Lower lobe of right lung (tissue), 2 donors: ENCODE data around the gene PRRT1B. TPM values are rescaled to one million over a fixed set of nuclear protein-coding genes. Genes with fewer than 3 reads are reported as not detected.
A peak's percentile ranks its signal among the peaks of the same experiment; 100 is the strongest.

Source experiments
- ATAC-seq, 2 donors: fragments of 200-7000 bp; cut with Tn5 transposase; one replicate each; pipeline ENCODE4 v1.9.1; 2020 to 2022; ENCODE audit warnings: mild to moderate bottlenecking in 2 of 2, moderate library complexity in 2 of 2
- DNase-seq: peaks from one replicate; pipeline ENCODE4 v3.0.0-alpha.2; 2020
- H3K27ac ChIP-seq: fragments of 200-600 bp; one replicate; pipeline ENCODE4 v1.8.0; 2022
- H3K27me3 ChIP-seq: fragments of 200-600 bp; one replicate; pipeline ENCODE4 v1.8.0; 2022; ENCODE audit warnings: low read depth
- H3K36me3 ChIP-seq: fragments of 200-600 bp; one replicate; pipeline ENCODE4 v1.8.0; 2022; ENCODE audit warnings: mild to moderate bottlenecking
- H3K4me1 ChIP-seq: fragments of 200-600 bp; one replicate; pipeline ENCODE4 v1.8.0; 2022
- H3K4me3 ChIP-seq: fragments of 200-600 bp; one replicate; pipeline ENCODE4 v1.8.0; 2022; ENCODE audit warnings: mild to moderate bottlenecking
- H3K9me3 ChIP-seq: fragments of 200-600 bp; one replicate; pipeline ENCODE4 v1.8.0; 2022
- intact Hi-C: fragments of 100-400 bp; cut with DNase I; formaldehyde crosslinking; loops from one replicate; pipeline ENCODE4 v1.11.0; 2022
- total RNA-seq: library from RNA; stranded (reverse); fragmentation: NEBNext Ultra II Directional; extraction: Animal tissue kit (Norgen Biotek cat#: 25700); gene quantifications from one replicate; pipeline ENCODE4 v1.2.1, GENCODE V29; 2021
- TF ChIP-seq, protein P1 (sequence below): fragments of 200-600 bp; IDR thresholded peaks from one replicate; pipeline ENCODE4 v1.8.0; 2022; ENCODE audit warnings: antibody characterized with exemption, mild to moderate bottlenecking
- donor health status: DM: no; HTN: yes; CAD: no; lungs with severe emphysema.

Gene PRRT1B
- total RNA-seq, 1 donor from 2014 or later = 6.3 TPM

- Histone ChIP-seq H3K4me1 (no peaks in the 10 kb centered on the region), H3K36me3 (no peaks in the 10 kb centered on the region), H3K4me3 (no peak overlapping the region), H3K27me3 (peaks cover 13% of the 10 kb centered on the region), H3K27ac (no peak overlapping the region), H3K9me3 (peaks cover 11% of the 10 kb centered on the region)
- intact Hi-C loops = no loop called here
- ATAC-seq (peak in 1 of 2 donors; percentile 62), DNase-seq (no peak)
- TF ChIP-seq, protein P1, sequence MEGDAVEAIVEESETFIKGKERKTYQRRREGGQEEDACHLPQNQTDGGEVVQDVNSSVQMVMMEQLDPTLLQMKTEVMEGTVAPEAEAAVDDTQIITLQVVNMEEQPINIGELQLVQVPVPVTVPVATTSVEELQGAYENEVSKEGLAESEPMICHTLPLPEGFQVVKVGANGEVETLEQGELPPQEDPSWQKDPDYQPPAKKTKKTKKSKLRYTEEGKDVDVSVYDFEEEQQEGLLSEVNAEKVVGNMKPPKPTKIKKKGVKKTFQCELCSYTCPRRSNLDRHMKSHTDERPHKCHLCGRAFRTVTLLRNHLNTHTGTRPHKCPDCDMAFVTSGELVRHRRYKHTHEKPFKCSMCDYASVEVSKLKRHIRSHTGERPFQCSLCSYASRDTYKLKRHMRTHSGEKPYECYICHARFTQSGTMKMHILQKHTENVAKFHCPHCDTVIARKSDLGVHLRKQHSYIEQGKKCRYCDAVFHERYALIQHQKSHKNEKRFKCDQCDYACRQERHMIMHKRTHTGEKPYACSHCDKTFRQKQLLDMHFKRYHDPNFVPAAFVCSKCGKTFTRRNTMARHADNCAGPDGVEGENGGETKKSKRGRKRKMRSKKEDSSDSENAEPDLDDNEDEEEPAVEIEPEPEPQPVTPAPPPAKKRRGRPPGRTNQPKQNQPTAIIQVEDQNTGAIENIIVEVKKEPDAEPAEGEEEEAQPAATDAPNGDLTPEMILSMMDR = no peak
Measured at GRCh38 chr9:131559421-131560000, 14.2 kb downstream of the PRRT1B start.

DNA sequence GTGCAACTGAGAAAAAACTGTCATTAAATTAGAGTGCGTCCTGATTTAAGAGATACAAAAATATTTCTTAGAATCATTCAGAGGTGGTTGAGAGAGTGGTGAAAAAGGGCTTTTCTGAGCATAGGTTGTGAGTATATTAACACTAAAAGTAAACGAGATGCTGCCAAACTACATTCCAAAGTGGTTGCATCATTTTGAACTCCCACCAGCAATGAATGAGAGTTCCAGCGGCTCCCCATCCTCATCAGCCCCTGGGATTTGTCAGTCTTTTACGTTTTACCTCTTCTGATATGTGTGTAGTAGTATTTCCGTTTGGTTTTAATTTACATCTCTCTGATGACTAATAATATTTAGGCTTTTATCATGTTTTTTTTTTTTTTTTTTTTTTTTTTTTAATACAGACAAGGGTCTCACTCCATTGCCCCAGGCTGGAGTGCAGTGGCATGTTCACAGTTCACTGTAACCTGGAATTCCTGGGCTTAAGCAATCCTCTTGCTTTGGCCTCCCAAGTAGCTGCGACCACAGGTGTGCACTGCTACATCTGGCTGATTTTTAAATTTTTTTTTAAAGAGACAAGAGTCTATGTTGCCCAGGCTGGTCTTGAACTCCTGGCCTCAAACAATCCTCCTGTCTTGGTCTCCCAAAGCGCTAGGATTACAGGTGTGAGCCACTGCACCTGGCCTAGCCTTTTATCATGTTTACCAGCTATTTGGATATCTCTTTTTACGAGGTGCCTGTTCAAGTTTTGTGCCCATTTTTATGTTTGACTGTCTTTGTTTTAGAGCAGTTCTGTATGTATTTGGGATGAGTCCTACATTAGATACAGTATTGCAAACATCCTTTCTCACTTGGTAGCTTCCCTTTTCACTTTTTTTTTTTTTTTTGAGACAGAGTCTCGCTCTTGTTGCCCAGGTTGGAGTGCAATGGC is 17.0 kb downstream of the PRRT1B start:
- DNase-seq (no peak), ATAC-seq (no peak)
- Histone ChIP-seq H3K27me3 (no peaks in the 10 kb centered on the region), H3K9me3 (peaks cover 11% of the 10 kb centered on the region), H3K4me1 (no peaks in the 10 kb centered on the region), H3K27ac (no peak overlapping the region), H3K4me3 (no peak overlapping the region), H3K36me3 (no peaks in the 10 kb centered on the region)
- TF ChIP-seq, protein P1 = no peak
- intact Hi-C loops = no loop called here

- Histone ChIP-seq H3K4me1 (no peaks in the 10 kb centered on the region), H3K4me3 (no peak overlapping the region), H3K9me3 (peaks cover 11% of the 10 kb centered on the region), H3K27ac (no peak overlapping the region), H3K27me3 (no peaks in the 10 kb centered on the region), H3K36me3 (no peaks in the 10 kb centered on the region)
- ATAC-seq (no peak), DNase-seq (no peak)
- TF ChIP-seq, protein P1 = no peak
- intact Hi-C loops = no loop called here
Measured at GRCh38 chr9:131565369-131565768, 20.0 kb downstream of the PRRT1B start.

DNA sequence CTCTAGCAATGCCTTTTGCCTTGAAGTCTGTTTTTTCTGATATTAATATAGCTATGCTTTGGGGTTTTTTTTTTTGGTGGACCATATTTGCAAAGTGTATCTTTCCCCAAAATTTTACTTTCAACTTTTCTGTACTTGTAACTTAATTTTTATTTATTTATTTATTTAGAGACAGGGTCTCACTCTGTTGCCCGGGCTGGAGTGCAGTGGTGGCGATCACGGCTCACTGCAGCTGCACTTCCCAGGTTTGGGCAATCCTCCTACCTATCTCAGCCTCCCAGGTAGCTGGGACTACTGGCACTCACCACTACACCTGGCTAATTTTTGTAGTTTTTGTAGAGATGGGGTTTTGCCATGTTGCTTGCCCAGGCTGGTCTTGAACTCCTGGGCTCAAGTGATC is 20.8 kb downstream of the PRRT1B start:
- Histone ChIP-seq H3K4me1 (no peaks in the 10 kb centered on the region), H3K36me3 (peaks cover 5% of the 10 kb centered on the region), H3K4me3 (no peak overlapping the region), H3K9me3 (peaks cover 11% of the 10 kb centered on the region), H3K27me3 (no peaks in the 10 kb centered on the region), H3K27ac (no peak overlapping the region)
- ATAC-seq (no peak), DNase-seq (no peak)
- intact Hi-C loops = no loop called here
- TF ChIP-seq, protein P1 = no peak

GRCh38 chr9:131567910-131568309 is 22.6 kb downstream of the PRRT1B start:
- TF ChIP-seq, protein P1 = no peak
- no peaks in the 10 kb centered on the region for H3K27me3 ChIP-seq
- no peaks in the 10 kb centered on the region for H3K4me1 ChIP-seq
- H3K36me3 ChIP-seq = peaks cover 20% of the 10 kb centered on the region
- H3K9me3 ChIP-seq = peaks cover 3% of the 10 kb centered on the region
- no peak overlapping the region for H3K27ac ChIP-seq
- intact Hi-C loops = no loop called here
- DNase-seq = no peak
- no peak for ATAC-seq
- H3K4me3 ChIP-seq = no peak overlapping the region
